Keratinocyte (primary cell): ENCODE data around the gene ATAD3A.

ENCODE experiments used
- CTCF ChIP-seq, 3 experiments: IDR thresholded peaks in 1 of 3; conservative IDR thresholded peaks in 1 of 3; optimal IDR thresholded peaks in 1 of 3; 2 replicates in 2 of 3; 3 replicates in 1 of 3; pipeline versions ENCODE3 to v1.5.1; 2011; ENCODE audit warnings: low read length in 3 of 3, mild to moderate bottlenecking in 3 of 3, moderate library complexity in 2 of 3, control low read depth in 1 of 3, inconsistent platforms in 1 of 3; ENCODE audit not compliant: insufficient read depth in 2 of 3; ENCODE audit errors: extremely low read depth in 1 of 3
- EZH2 ChIP-seq: IDR thresholded peaks from one replicate; pipeline ENCODE4 v1.6.1; 2012; ENCODE audit warnings: inconsistent platforms, mild to moderate bottlenecking, low read length, moderate library complexity

- TF ChIP-seq CTCF (optimal IDR thresholded peaks at IDR 0.05 in 1 of 3, IDR thresholded peaks at IDR 0.05 in 1 of 3, conservative IDR thresholded peaks at IDR 0.05 in 1 of 3; ENCODE audit: extremely low read depth in 1 of 3, insufficient read depth in 2 of 3, low read length in 3 of 3) (no peak), EZH2 (no peak)
Observed at GRCh38 chr1:1556505-1556904, 44.5 kb downstream of the ATAD3A start.
